ENCODE measurements around the gene CEP120. TPM values are rescaled to one million over a fixed set of nuclear protein-coding genes. Genes with fewer than 3 reads are reported as not detected.

Gene CEP120
- total RNA-seq, 1 donor from 2014 or later: 18.7 TPM

GRCh38 chr5:123367739-123368138 lies 55.5 kb downstream of the CEP120 start:
- Mint-ChIP-seq H3K27me3 (ENCODE audit: unreplicated experiment) (no peaks in the 10 kb centered on the region), H3K9me3 (ENCODE audit: unreplicated experiment) (no peaks in the 10 kb centered on the region), H3K4me1 (ENCODE audit: unreplicated experiment) (peaks cover 8% of the 10 kb centered on the region), H3K4me3 (ENCODE audit: unreplicated experiment) (no peak overlapping the region), H3K27ac (ENCODE audit: unreplicated experiment) (no peak overlapping the region), H3K36me3 (ENCODE audit: unreplicated experiment) (peaks cover 19% of the 10 kb centered on the region)
- TF ChIP-seq, protein P1, sequence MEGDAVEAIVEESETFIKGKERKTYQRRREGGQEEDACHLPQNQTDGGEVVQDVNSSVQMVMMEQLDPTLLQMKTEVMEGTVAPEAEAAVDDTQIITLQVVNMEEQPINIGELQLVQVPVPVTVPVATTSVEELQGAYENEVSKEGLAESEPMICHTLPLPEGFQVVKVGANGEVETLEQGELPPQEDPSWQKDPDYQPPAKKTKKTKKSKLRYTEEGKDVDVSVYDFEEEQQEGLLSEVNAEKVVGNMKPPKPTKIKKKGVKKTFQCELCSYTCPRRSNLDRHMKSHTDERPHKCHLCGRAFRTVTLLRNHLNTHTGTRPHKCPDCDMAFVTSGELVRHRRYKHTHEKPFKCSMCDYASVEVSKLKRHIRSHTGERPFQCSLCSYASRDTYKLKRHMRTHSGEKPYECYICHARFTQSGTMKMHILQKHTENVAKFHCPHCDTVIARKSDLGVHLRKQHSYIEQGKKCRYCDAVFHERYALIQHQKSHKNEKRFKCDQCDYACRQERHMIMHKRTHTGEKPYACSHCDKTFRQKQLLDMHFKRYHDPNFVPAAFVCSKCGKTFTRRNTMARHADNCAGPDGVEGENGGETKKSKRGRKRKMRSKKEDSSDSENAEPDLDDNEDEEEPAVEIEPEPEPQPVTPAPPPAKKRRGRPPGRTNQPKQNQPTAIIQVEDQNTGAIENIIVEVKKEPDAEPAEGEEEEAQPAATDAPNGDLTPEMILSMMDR (IDR thresholded peaks at IDR 0.05): peak; percentile 57
- no peak for DNase-seq (ENCODE audit: extremely low spot score, unreplicated experiment)

GRCh38 chr5:123365156-123365555 lies 58.0 kb downstream of the CEP120 start:
- peaks cover 17% of the 10 kb centered on the region for H3K36me3 Mint-ChIP-seq (ENCODE audit: unreplicated experiment)
- H3K27ac Mint-ChIP-seq (ENCODE audit: unreplicated experiment): no peak overlapping the region
- no peak overlapping the region for H3K4me3 Mint-ChIP-seq (ENCODE audit: unreplicated experiment)
- TF ChIP-seq, protein P1 (IDR thresholded peaks at IDR 0.05): no peak
- H3K4me1 Mint-ChIP-seq (ENCODE audit: unreplicated experiment): peaks cover 8% of the 10 kb centered on the region
- no peaks in the 10 kb centered on the region for H3K27me3 Mint-ChIP-seq (ENCODE audit: unreplicated experiment)
- H3K9me3 Mint-ChIP-seq (ENCODE audit: unreplicated experiment): no peaks in the 10 kb centered on the region
- DNase-seq (ENCODE audit: extremely low spot score, unreplicated experiment): no peak

DNA sequence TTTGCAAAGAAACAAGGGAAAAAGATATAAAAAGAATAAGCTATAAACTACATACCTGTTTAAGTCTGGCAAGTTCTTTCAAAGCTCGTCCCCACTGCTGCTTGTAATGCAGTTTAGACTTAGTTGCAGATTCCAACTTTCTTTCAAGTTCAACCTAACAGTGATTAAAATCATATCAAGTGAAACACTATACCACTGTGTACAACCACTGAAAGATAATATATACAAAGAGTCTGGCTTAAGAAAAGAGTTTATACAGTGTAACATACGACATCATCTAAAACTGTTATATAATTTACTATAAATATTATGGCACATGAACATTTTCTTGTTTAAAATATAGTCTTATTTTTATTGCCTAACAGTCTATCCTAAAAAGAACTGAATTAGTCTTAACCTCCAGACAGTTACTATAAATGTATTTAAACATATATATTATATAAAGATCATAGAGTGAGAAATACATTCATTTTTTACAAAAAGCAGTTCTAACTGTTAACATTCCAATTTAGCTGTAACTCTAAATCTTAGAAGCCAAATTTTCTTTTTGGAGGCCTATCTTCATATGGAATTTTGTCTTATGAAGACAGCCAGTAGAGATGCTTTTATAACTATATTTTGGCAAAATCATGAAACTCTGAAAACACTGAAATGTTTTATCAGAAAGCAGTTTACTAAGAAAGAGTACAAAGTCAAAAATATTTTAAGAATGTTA lies 58.6 kb downstream of the CEP120 start:
- Mint-ChIP-seq H3K36me3 (ENCODE audit: unreplicated experiment) (peaks cover 22% of the 10 kb centered on the region), H3K27me3 (ENCODE audit: unreplicated experiment) (no peaks in the 10 kb centered on the region), H3K27ac (ENCODE audit: unreplicated experiment) (no peak overlapping the region), H3K4me3 (ENCODE audit: unreplicated experiment) (no peak overlapping the region), H3K4me1 (ENCODE audit: unreplicated experiment) (peaks cover 8% of the 10 kb centered on the region), H3K9me3 (ENCODE audit: unreplicated experiment) (no peaks in the 10 kb centered on the region)
- TF ChIP-seq, protein P1 (IDR thresholded peaks at IDR 0.05): no peak
- DNase-seq (ENCODE audit: extremely low spot score, unreplicated experiment): no peak

DNA sequence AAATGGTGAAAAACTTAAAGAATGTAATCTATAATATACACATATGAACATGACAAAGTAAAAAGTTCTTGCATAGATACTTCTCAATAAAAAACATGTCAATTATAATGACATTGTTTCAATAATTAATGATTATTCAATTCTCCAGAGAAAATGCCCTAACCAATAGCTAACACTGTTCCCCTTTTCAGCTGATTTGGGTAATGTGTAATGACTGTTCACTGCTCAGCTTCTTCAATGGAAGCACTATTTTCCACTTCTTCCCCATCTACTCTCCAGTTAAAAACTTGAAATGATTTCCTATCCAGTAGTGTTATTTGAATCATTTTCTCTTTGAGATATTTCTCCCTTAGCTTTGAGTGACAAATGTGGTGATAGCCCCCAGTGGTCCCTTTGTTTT lies 62.3 kb downstream of the CEP120 start:
- H3K9me3 Mint-ChIP-seq (ENCODE audit: unreplicated experiment): peaks cover 8% of the 10 kb centered on the region
- no peak for DNase-seq (ENCODE audit: extremely low spot score, unreplicated experiment)
- peaks cover 8% of the 10 kb centered on the region for H3K4me1 Mint-ChIP-seq (ENCODE audit: unreplicated experiment)
- no peaks in the 10 kb centered on the region for H3K27me3 Mint-ChIP-seq (ENCODE audit: unreplicated experiment)
- peaks cover 38% of the 10 kb centered on the region for H3K36me3 Mint-ChIP-seq (ENCODE audit: unreplicated experiment)
- TF ChIP-seq, protein P1 (IDR thresholded peaks at IDR 0.05): no peak
- H3K4me3 Mint-ChIP-seq (ENCODE audit: unreplicated experiment): no peak overlapping the region
- no peak overlapping the region for H3K27ac Mint-ChIP-seq (ENCODE audit: unreplicated experiment)

DNA sequence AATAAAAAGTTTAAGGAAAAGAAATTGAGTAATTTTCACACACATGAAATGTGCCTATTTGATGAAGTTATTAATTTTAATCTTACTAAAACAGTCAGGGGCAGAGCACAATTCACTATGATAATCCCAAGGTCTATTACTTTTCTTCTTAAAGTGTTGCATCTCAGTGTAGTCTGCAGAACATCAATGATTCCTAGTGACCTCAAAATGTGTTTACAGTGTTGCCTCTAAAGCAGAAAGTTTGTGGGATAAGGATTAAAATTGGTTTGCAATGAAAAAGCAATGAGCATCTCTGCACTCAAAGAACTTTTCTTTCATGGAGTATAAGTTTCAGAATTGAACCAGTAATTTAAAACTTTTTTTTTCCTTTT lies 63.0 kb downstream of the CEP120 start:
- peaks cover 8% of the 10 kb centered on the region for H3K9me3 Mint-ChIP-seq (ENCODE audit: unreplicated experiment)
- peaks cover 38% of the 10 kb centered on the region for H3K36me3 Mint-ChIP-seq (ENCODE audit: unreplicated experiment)
- H3K27ac Mint-ChIP-seq (ENCODE audit: unreplicated experiment): no peak overlapping the region
- no peak for DNase-seq (ENCODE audit: extremely low spot score, unreplicated experiment)
- H3K27me3 Mint-ChIP-seq (ENCODE audit: unreplicated experiment): no peaks in the 10 kb centered on the region
- H3K4me3 Mint-ChIP-seq (ENCODE audit: unreplicated experiment): no peak overlapping the region
- peaks cover 2% of the 10 kb centered on the region for H3K4me1 Mint-ChIP-seq (ENCODE audit: unreplicated experiment)
- TF ChIP-seq, protein P1 (IDR thresholded peaks at IDR 0.05): no peak
